GM12874 (cell line): ENCODE results near the gene RAB8B.

Source experiments
- TF ChIP-seq, protein P1 (sequence below): IDR thresholded peaks from 2 replicates; pipeline ENCODE4 v1.5.1; 2011; ENCODE audit warnings: low read depth, mild to moderate bottlenecking, control low read depth, low read length, moderate library complexity; ENCODE audit not compliant: insufficient read depth

Gene RAB8B

DNA sequence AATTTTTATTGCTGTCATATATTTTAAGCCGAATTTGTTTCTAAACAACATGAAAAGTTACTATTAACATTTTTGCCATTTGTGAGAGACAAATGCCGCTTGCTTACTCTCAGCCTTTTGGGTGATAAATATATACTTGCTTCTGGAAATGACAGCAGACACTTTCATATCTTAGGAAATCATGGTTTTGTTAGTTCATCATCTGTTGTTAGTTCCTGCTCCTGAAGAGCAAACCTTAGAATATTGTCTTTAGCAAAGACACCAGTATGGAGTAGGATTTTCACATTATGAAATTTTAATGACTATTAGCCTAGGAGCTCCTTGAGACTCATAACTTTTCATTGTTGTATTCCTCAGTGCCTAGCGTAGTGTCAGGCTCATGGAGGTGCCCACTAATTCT, 36.0 kb downstream of the RAB8B start:
- TF ChIP-seq, protein P1, sequence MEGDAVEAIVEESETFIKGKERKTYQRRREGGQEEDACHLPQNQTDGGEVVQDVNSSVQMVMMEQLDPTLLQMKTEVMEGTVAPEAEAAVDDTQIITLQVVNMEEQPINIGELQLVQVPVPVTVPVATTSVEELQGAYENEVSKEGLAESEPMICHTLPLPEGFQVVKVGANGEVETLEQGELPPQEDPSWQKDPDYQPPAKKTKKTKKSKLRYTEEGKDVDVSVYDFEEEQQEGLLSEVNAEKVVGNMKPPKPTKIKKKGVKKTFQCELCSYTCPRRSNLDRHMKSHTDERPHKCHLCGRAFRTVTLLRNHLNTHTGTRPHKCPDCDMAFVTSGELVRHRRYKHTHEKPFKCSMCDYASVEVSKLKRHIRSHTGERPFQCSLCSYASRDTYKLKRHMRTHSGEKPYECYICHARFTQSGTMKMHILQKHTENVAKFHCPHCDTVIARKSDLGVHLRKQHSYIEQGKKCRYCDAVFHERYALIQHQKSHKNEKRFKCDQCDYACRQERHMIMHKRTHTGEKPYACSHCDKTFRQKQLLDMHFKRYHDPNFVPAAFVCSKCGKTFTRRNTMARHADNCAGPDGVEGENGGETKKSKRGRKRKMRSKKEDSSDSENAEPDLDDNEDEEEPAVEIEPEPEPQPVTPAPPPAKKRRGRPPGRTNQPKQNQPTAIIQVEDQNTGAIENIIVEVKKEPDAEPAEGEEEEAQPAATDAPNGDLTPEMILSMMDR = no peak

DNA sequence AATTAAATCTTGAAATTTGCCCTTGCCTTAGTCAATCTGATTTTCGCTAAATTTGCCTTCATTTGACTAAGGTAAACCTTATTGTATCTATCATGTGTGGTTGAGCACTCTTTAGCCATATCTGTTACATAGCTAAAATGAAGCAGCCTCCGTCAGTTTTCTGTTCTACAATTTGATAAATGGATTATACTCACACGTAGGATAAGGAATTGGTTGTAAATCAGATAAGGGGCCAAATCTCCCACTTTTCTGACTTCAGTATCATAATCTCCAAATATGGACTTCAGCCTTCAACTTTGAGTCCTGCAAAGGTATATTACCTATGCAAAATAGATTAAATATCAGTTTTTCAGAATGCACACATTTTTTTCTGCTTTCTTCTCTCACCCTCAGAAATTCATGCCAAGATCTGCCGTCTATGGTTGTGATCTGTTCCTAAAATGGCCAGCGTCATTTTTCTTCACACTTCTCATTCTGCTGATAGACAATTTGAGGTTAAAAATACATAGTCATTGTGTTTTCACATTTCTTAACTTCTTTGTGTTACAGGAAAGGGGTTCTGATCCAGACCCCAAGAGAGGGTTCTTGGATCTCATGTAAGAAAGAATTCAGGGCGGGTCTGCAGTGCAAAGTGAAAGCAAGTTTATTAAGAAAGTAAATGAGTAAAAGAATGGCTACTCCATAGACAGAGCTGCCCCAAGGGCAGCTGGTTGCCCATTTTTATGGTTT, 36.9 kb downstream of the RAB8B start:
- TF ChIP-seq, protein P1 = no peak

DNA sequence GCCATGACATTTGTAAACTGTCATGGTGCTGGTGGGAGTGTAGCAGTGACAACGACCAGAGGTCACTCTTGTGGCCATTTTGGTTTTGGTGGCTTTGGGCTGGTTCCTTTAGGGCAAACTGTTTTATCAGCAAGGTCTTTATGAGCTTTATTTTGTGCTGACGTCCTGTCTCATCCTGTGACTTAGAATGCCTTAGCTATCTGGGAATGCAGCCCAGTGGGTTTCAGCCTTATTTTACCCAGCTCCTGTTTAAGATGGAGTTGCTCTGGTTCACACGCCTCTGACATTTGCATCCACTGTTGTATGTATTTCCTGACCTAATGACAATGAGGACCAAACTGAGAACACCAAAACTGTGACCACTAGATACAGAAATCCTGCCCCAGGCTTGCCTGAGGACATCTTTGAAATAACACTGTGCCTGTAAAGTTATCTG, 37.6 kb downstream of the RAB8B start:
- TF ChIP-seq, protein P1 = no peak

DNA sequence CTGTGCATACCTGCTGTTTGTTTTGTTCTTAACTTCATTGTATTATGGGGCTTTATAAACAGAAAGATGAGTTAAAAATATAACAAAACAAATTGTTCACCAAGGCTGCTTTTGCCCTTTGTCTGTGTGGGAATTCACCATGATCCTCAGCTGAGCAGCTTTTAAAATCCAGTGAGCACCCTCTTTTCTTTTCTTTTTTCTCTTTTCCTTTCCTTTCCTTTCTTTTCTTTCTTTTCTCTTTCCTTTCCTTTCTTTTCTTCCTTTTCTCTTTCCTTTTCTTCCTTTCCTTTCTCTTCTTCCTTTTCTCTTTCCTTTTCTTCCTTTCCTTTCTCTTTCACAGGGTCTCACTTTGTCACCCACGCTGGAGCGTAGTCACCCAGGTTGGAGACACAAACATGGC, 38.3 kb downstream of the RAB8B start:
- TF ChIP-seq, protein P1 = no peak

DNA sequence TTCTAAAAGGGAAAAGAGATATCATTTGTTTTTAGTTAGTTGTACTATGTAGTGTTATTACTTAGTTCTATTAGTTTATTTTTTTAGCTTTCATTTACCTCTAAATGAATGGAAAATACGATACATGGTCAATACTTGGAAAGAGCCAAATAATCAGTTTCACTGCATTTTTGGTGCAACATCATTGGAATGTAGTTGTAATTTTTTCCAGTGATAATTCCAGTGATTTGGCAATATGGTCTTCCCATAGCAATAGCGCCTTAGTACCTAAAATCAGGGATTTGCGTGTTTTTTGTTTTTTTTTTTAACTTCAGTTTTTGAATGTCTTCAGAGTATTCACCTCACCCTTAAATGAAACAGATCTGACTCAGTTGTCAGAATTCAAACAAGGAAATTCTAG, 41.8 kb downstream of the RAB8B start:
- TF ChIP-seq, protein P1 = no peak

DNA sequence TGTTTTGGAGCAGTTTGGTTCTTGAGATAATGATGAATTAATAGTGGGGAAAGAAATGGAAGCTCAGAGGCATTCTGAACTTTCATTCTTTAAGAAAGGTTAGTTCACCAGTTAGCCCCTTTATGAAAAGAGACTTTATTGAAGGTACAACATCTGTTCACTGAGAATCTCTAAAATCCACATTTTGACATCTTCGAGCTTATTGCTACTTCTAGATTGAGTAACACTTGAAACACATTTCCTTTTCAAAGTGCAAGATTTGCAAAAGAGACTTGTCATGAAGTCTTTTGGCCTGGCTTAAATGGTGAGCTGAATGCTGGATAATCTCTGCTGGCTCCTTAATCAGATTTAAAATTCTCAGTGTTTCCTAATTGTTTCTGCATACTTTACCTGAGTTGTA, 42.3 kb downstream of the RAB8B start:
- TF ChIP-seq, protein P1 = no peak

DNA sequence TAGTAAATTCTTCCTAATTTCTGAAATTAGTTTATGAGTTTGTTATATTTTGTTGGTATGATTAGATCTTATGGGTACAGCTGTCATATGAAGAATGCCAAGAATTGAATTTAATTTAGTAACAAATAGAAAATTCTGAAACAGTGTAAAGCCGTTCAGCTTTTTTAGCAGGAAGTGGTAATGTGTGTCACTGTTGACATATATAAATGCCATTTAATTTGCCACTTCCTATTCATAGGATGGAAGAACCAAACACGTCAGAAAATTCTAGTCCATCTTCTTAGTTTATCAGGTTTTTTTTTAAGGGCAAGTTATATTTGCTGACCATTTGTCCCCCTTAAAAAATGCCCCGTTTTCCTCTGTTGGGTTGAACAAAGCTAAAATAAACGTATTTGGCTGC, 43.0 kb downstream of the RAB8B start:
- TF ChIP-seq, protein P1 = no peak
